OCI-M1 (cell line): ENCODE data around the gene CDC14A.
"Not testable (repeated sequence)": the region's sequence is repeated elsewhere in the genome, so short reads cannot be mapped to it uniquely, and the experiment has no call there.

Experiments used
- DNase-seq: peaks from one replicate; lab custom pipeline; 2025; lab: John Stamatoyannopoulos, UW

CDC14A gene

DNA sequence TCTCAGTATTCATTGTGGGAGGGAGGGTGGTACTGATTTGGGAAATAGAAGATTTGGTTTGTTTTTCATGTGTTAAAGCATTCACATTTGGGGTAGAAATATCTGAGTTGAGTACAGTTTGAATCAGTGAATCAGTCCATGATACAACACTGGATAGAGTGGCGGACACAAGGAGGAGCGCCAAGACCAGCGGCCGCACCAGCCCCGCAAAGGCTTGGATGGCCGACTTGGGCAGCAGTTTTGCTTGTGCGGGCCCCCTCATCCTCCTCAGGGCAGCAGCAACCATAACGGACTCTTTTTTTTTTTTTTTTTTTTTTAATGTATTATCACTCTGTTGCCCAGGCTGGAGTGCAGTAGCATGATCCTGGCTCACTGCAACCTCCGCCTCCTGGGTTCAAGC is 20.0 kb upstream of the CDC14A start:
- no peak for DNase-seq

DNA sequence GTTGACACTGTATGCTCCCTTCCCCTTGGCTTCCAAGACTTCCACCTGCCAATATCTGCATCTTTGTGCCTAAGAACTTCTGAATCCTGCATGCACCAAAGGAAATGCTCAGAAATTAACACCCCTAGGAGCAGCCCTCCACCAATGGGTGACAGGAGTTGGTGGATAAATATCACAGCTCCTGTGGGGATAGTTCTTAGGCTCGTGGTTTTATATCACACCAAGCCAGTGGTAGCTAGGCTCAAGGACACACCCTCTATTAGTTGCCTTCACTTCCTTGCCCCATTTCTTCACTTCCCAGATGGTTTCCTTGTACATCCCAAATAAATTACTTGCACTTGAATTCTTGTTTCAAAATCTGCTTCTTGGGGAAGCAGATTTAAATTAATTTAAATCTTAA is 16.9 kb upstream of the CDC14A start:
- peak; percentile 55 for DNase-seq

- peak; percentile 21 for DNase-seq
Observed at GRCh38 chr1:100337878-100338277, 14.4 kb upstream of the CDC14A start.

GRCh38 chr1:100339735-100340134 is 12.6 kb upstream of the CDC14A start:
- DNase-seq, result not testable (repeated sequence)

DNA sequence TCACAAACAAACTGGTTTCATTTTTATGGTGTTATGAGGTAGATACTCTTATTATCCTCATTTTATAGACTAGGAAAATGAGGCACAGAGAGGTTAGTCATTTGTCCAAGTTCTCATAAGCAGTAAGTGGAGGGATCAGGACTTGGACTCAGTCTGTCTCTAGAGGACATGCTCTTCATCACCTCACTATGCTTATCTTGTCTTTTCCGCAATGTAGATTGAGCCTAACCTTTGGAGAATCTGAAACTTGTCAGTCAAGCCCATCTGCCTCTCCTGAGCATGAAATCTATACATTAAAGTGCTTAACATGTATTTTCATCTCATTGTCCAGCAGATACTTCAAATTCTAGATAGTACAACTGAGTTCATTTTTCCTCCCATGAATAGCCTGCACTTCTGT is 11.8 kb upstream of the CDC14A start:
- DNase-seq, result no peak

DNA sequence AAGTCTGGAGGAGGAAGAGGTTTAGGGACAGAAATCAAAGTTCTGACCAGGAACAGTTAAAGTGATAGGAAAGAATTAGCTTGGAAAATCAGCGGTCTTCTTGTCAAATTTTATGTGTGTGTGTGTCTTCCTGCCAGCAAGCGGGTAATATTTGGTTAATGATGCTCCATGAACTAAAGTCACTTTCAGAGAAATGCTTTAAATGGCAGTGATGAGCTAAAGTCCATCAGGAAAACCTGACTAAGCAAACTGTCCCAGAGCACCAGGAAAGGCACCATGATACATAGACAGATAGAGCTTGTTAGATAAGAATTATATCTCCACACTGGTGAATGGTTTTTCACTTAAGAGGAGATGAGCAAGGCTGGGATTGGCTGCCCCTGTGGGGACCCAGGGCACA is 10.0 kb upstream of the CDC14A start:
- DNase-seq, result no peak

DNA sequence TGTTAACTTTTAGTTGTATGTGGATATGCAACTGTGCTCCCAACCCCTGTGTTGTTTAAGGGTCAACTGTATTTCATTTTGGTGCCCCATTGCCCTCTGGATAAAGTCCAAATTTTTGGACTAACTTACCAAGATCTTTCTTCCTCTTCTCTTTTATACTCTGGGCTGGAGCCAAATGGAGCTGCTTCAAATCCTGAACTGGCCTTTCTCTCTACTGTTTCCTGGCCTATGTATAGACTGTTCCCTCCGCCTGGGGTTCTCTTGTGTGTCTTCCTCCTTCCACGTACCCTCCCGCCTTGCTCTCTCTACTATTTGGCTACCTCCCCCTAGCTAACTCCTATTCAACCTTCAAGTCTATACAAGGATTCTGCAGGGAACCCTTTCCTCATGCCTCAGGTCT is 8.4 kb upstream of the CDC14A start:
- DNase-seq, result peak; percentile 51

DNA sequence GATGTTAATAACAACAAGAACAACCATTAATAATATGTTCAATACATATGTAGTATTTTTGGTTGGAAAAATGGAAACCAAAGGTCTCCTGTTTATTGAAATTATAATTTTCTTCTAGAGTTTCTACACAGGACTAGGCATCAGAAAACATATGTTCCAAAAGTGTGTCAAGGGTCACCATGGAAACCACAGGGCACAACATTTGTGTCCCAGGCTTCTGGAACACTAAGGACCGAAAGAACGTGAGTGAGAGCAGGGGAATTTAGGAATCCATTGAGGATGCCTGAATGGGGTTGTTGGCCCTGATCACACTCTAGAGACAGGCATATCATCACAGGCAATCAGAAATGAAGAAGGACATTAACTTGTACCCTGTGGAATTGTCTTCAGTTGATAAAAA is 7.5 kb upstream of the CDC14A start:
- no peak for DNase-seq

DNA sequence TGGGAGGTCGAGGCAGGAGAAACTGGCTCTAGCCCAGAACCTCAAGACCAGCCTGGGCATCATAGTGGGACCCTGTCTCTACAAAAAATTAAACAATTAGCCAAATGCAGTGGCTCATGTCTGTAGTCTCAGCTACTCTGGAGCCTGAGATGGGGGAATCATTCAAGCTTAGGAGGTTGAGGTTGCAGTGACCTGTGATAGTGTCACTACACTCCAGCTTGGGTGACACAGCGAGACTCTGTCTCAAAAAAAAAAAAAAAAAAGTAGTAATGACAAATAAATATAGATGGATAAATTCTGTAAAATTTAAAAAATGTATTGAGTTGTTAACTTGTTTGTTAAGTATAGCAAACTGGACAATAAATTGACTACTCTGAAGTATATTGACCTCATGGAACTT is 5.9 kb upstream of the CDC14A start:
- DNase-seq, result no peak

DNA sequence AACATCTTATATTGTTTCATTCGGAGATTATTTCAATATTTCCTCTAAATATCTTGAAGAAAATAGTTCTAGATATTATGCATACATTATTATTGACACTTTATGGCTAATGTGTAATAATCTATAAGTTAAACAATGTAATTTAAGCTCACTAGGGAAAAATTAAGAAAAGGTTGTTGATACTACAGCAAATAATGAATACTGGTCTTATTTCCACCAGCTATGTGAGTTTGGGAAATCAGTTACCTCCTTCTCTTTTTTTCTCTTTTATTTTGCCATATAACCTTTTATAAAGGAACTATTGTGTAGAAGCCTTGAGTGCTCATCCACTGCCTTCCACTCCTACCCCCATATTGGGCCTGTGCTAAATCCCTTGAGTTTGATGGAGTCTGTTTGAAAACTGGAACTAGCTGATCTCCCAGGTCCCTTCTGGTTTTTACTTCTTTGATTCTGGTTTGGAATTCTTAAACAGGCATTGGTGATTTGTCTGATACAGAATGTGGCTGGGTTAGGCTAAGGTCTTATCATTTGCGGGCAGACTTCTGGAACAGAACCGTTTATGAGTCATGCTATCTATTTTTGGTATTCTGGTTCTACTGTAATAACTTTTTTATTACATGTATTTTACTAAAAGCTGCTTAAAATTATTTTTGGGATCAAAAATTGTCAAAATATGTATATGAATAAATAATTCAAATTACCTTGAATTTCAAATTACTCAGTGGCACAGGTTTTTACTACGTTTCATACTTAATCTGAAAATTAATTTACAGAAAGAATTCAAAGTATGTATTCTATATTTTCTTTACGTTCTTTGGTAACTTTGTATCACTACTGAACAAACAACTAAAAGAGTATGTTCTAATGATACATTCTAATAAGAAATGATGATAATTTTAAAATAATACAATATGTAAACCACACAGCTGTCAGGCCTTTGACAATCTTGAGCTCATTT is 5.0 kb upstream of the CDC14A start:
- DNase-seq, result peak; percentile 95

GRCh38 chr1:100348549-100349144 is 3.7 kb upstream of the CDC14A start:
- DNase-seq, result peak; percentile 44

DNA sequence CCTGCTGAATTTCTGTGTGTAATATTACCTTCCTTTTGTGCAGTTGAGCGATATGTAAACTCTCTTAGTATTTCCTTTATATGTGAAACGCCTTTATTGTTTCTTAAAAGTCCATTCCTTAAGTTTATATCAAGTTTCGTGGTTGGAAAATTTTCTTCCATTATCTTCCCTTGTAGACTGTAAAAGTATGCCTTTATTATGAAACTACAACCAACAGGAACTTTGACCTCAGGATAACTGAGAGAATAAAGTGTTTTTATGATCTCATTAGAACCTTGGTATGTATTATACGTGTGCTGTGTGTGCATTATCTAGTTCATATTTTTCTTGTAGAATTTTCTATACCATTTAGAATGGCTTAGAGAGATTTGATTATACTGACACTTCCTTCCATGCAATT is 3.1 kb upstream of the CDC14A start:
- DNase-seq, result peak; percentile 20

- DNase-seq, result no peak
Observed at GRCh38 chr1:100350787-100351094, 1.6 kb upstream of the CDC14A start.

DNA sequence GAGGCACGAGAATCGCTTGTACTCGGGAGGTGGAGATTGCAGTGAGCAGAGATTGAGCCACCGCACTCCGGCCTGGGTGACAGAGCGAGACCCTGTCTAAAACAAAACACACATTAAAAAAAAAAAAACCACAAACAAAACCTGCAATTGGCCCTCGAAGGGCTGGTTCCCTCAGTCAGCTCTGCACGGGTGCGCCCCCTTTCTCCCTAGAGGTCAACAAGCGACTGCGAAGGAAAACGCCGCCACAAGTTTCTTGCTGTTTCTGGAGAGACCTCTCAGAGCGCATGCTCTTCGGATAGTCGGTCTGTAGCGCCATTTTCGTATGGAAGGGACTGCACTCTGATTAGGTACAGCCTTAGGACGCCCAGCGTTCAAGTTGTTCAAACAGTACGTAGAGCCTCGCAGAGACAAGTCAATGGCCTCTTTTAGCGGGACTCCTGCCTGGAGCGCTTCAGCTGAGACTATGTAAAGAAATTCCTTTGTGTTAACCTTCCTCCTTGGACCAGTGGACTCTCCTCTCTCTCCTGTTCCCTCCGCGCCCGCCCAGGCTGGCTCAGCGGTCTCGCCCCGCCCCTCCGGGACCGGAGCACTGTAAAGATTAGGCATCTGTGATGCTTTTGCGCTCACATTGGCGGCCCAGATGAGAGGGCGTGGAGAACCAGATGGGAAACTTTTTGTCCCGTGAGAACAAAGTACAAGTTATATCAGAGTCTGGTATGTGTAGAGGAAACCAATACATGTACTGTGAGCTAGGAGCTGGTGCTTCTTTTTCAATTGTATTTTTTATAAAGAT is 1.0 kb upstream of the CDC14A start:
- DNase-seq, result peak; percentile 98

DNA sequence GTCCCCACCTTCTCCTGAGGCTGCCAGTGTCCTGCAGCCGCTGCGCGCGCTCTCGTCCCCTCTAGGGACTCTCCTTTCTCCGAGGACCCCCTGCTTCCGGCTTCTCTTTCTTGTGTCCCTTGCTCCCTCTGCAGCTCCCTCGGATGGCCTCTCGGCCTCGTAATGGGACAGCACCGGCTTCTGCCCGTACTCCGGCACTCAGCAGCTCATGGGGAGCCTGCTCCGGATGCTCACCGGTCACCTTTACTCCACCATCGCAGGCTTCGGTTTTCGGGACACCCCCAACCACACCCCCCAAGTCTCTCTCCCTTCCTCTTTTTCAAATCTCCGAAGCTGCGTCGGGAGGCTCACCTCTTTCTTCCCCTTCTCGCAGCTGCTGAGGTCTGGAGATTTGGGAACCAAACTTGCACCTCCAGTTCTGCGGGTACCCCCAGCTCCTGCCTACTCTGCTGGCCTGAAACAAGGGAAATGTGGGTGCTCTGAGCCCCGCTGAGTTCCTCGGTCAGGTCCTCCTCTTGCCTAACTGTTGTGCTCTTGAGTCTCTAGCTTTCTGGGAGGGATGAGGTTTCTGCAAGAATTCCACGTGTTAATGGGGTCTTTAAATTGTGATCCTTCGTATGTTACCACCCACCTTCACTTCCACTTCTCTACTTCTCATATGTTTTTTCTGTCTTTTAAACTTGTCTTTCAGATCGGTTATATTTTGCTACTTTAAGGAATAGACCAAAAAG is 930 bp downstream of the CDC14A start:
- DNase-seq, result peak; percentile 82

DNA sequence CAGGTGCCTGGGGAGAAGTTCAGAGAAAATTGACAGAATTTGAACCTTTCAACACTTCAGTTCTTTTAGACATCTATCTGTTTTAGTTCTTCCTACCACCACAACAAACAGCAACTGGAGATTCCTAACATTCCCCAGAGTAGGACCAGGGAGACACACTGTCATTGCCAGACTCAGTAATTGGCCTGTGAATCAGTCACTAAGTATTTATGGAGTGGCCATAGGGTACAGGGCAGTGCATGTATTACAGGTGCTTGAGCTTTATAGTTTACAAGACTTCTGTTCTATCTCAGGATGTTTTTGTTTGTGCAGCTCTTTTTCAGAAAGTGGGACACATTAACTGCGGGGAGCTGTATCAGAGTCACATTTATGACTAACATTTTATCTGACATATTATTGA is 1.7 kb downstream of the CDC14A start:
- DNase-seq, result peak; percentile 11

DNA sequence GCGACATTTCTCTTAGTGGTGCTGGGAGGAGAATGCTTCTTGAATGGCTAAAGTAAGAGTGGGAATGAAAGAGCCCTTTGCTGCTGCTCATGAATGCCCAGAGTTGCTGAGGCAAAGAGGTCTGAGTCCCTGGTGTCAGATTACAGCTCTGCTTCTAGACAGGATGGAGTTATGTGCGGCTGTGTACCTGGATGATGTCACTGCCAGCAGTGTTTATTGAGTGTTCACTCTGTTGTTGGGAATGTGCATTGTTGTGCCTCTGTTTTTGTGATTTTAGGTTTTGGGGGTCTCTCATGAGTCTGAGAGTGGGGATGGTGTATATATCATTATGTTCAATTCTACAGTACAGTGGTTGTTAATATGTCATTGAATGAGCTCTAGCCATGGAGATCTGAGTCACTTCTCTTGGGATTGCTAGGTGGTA is 2.7 kb downstream of the CDC14A start:
- DNase-seq, result peak; percentile 32

DNA sequence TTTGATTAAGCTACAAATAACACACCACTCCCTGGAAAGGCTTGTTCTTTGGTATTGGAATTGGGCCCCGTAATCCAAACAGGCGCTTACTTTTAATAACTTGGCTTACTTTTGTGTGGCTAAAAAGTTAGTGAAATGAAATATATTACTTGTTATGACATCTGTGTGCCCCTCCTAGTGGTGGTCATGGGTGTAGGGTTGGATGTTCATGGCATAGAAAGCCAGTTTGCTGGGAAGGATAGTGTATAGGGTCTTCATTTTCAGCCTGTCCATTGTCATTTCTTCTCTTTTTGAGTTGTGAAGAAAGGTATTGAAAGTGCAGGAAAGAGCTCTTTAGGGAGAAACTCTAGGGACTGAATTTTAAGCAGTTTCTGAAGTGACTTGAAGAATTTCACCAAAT is 5.9 kb downstream of the CDC14A start:
- peak; percentile 62 for DNase-seq

- peak; percentile 52 for DNase-seq
Observed at GRCh38 chr1:100359139-100359538, 6.8 kb downstream of the CDC14A start.

- peak; percentile 54 for DNase-seq
Observed at GRCh38 chr1:100360790-100361510, 8.6 kb downstream of the CDC14A start.

DNA sequence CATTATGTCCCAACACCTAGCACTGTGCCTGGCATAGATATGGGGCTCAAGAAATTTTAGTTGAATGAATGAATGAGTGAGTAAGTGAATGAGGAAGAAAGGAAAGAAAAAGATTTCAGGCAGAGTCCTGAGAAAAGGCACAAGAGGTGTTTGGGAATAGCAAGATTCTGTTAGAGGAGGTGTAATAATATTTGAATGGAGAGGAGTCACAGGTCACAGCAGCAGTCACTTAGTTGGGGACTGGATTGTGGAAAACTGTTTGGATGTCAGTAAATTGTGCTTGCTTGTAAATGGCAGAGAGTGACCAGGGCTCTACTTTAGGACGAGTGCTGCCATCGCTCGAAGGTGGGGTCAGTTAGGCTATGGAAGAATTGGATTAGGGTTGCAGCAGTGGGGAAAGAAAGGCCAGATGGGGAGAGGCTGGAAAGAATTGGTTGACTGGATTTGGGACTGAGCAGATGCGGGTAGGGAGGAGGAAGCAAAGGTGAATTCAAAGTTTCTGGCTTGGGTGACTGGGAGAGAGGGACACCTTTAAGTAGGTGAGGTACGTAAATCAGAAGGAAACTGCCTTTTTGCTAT is 9.3 kb downstream of the CDC14A start:
- no peak for DNase-seq
